GM21423 (cell line): ENCODE measurements around the gene ERVMER34-1.

Source experiments
- ATAC-seq: cut with Tn5 transposase; IDR thresholded peaks from one replicate; pipeline ENCODE4 v1.9.1; 2021; ENCODE audit warnings: mild to moderate bottlenecking, moderate library complexity; ENCODE audit not compliant: unreplicated experiment

Gene ERVMER34-1

GRCh38 chr4:52721968-52722815 is 29.0 kb downstream of the ERVMER34-1 start:
- peak; percentile 97 for ATAC-seq

- ATAC-seq, result no peak
These were observed 33.1 kb downstream of the ERVMER34-1 start for GRCh38 chr4:52718123-52718522.

- no peak for ATAC-seq
These were observed 34.7 kb downstream of the ERVMER34-1 start for GRCh38 chr4:52716364-52717151.

- no peak for ATAC-seq
These were observed 35.3 kb downstream of the ERVMER34-1 start for GRCh38 chr4:52715914-52716313.

GRCh38 chr4:52715255-52715897 is 35.8 kb downstream of the ERVMER34-1 start:
- no peak for ATAC-seq

- ATAC-seq, result no peak
These were observed 36.5 kb downstream of the ERVMER34-1 start for GRCh38 chr4:52714597-52715254.

GRCh38 chr4:52713456-52713937 is 37.7 kb downstream of the ERVMER34-1 start:
- ATAC-seq, result no peak

GRCh38 chr4:52712251-52713130 is 38.7 kb downstream of the ERVMER34-1 start:
- ATAC-seq, result peak; percentile 90

- peak; percentile 0 for ATAC-seq
These were observed 39.4 kb downstream of the ERVMER34-1 start for GRCh38 chr4:52711834-52712250.

GRCh38 chr4:52711272-52711671 is 40.0 kb downstream of the ERVMER34-1 start:
- no peak for ATAC-seq

GRCh38 chr4:52709155-52709554 is 42.1 kb downstream of the ERVMER34-1 start:
- ATAC-seq, result no peak

GRCh38 chr4:52704661-52705060 is 46.6 kb downstream of the ERVMER34-1 start:
- no peak for ATAC-seq

- ATAC-seq, result no peak
These were observed 47.1 kb downstream of the ERVMER34-1 start for GRCh38 chr4:52704133-52704532.

GRCh38 chr4:52701207-52701606 is 50.0 kb downstream of the ERVMER34-1 start:
- ATAC-seq, result peak; percentile 91

GRCh38 chr4:52694936-52695335 is 56.3 kb downstream of the ERVMER34-1 start:
- ATAC-seq, result no peak

- no peak for ATAC-seq
These were observed 57.7 kb downstream of the ERVMER34-1 start for GRCh38 chr4:52693492-52693891.
